PC-3 (cell line): ENCODE measurements around the gene TCOF1.

Experiments
- EZH2 ChIP-seq: fragments of 300-600 bp; sonication (generic); IDR thresholded peaks from one replicate; pipeline ENCODE4 v1.6.1; 2017; ENCODE audit warnings: antibody characterized with exemption, mild to moderate bottlenecking, low read length; ENCODE audit not compliant: unreplicated experiment
- EZH2phosphoT487 ChIP-seq: fragments of 300-600 bp; sonication (generic); IDR thresholded peaks from 2 replicates; pipeline ENCODE4 v1.6.1; 2018; ENCODE audit warnings: mild to moderate bottlenecking, antibody characterized with exemption, low read length, borderline replicate concordance
- TF ChIP-seq, protein P1 (sequence below): fragments of 300-600 bp; sonication (generic); conservative IDR thresholded peaks from 2 replicates; pipeline ENCODE4 v1.5.1; 2017; ENCODE audit warnings: antibody characterized with exemption, low read depth, mild to moderate bottlenecking, low read length

DNA sequence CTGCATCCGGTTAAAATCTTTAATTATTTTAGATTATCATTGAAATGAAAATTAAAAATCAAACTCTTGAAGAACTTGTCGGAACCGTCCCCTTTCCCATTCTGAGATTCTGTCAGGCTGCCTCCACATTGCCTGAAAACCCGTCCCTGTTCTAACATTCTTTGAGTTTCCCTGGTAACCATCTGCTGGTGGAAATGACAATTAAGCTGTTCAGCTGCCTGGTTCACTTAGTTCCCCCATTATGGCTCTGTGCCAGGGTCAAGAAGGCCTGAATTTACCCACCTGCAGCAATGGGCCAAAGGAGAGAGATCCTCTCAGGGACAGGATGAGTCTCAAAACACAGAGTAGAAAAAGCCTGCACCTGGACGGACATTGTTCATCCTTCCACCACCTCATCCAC, 11.8 kb upstream of the TCOF1 start:
- TF ChIP-seq, protein P1, sequence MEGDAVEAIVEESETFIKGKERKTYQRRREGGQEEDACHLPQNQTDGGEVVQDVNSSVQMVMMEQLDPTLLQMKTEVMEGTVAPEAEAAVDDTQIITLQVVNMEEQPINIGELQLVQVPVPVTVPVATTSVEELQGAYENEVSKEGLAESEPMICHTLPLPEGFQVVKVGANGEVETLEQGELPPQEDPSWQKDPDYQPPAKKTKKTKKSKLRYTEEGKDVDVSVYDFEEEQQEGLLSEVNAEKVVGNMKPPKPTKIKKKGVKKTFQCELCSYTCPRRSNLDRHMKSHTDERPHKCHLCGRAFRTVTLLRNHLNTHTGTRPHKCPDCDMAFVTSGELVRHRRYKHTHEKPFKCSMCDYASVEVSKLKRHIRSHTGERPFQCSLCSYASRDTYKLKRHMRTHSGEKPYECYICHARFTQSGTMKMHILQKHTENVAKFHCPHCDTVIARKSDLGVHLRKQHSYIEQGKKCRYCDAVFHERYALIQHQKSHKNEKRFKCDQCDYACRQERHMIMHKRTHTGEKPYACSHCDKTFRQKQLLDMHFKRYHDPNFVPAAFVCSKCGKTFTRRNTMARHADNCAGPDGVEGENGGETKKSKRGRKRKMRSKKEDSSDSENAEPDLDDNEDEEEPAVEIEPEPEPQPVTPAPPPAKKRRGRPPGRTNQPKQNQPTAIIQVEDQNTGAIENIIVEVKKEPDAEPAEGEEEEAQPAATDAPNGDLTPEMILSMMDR: no peak
- TF ChIP-seq EZH2 (no peak), EZH2phosphoT487 (no peak)
